WTC11 (cell line): Measurements from ENCODE around the gene PSMD14. TPM values are rescaled to one million over a fixed set of nuclear protein-coding genes. Genes with fewer than 3 reads are reported as not detected.

Source experiments
- ATAC-seq: fragments of 200-7000 bp; cut with Tn5 transposase; 2 replicates; pipeline ENCODE4 v1.10.0; 2021; ENCODE audit warnings: mild to moderate bottlenecking, moderate library complexity
- CTCF ChIA-PET: fragments of 300-600 bp; sonication (Branson Sonifier 250); formaldehyde crosslinking; loops from one replicate; lab custom pipeline; 2021; ENCODE audit warnings: antibody characterized with exemption; lab: Charles Lee
- POLR2A ChIA-PET: fragments of 350-600 bp; sonication (Branson Sonifier 250); formaldehyde crosslinking; loops from one replicate; lab custom pipeline; 2021; ENCODE audit warnings: antibody characterized with exemption; lab: Charles Lee
- DNase-seq: peaks from one replicate; pipeline ENCODE4 v3.0.0; 2021; ENCODE audit warnings: low spot score
- H3K27ac Mint-ChIP-seq: 2 replicates; pipeline ENCODE4 v1.8.0; 2021; ENCODE audit warnings: mixed read lengths
- H3K27me3 Mint-ChIP-seq: 2 replicates; pipeline ENCODE4 v1.8.0; 2021; ENCODE audit warnings: low read depth, mild to moderate bottlenecking, moderate library complexity, mixed read lengths
- H3K36me3 Mint-ChIP-seq: 2 replicates; pipeline ENCODE4 v1.8.0; 2021; ENCODE audit warnings: mixed read lengths
- H3K4me1 Mint-ChIP-seq: 2 replicates; pipeline ENCODE4 v1.8.0; 2022; ENCODE audit warnings: mixed read lengths
- H3K4me3 Mint-ChIP-seq: 2 replicates; pipeline ENCODE4 v1.8.0; 2021; ENCODE audit warnings: mild to moderate bottlenecking, moderate library complexity, mixed read lengths
- H3K9me3 Mint-ChIP-seq: 2 replicates; pipeline ENCODE4 v1.8.0; 2021; ENCODE audit warnings: mixed read lengths
- ARID4B ChIP-seq: sonication (generic); formaldehyde crosslinking; IDR thresholded peaks from 2 replicates; pipeline ENCODE4 v1.8.0; 2023; ENCODE audit warnings: missing genetic modification reagents, mild to moderate bottlenecking, borderline replicate concordance
- ATF1 ChIP-seq: sonication (generic); formaldehyde crosslinking; IDR thresholded peaks from 2 replicates; pipeline ENCODE4 v1.8.1; 2023; ENCODE audit warnings: mild to moderate bottlenecking, moderate library complexity, missing genetic modification reagents
- CREB1 ChIP-seq: sonication (generic); formaldehyde crosslinking; IDR thresholded peaks from 2 replicates; pipeline ENCODE4 v1.8.0; 2023; ENCODE audit warnings: mild to moderate bottlenecking, missing genetic modification reagents
- FOXK1 ChIP-seq: sonication (generic); formaldehyde crosslinking; IDR thresholded peaks from 2 replicates; pipeline ENCODE4 v1.8.0; 2022; ENCODE audit warnings: mild to moderate bottlenecking, moderate library complexity, missing genetic modification reagents
- FOXP4 ChIP-seq: sonication (generic); formaldehyde crosslinking; IDR thresholded peaks from 2 replicates; pipeline ENCODE4 v1.8.0; 2022; ENCODE audit warnings: mild to moderate bottlenecking, missing genetic modification reagents
- HMGA2 ChIP-seq: fragments of 250-450 bp; sonication (Bioruptor Pico); IDR thresholded peaks from 2 replicates; pipeline ENCODE4 v1.4.0; 2021; ENCODE audit warnings: mild to moderate bottlenecking, moderate library complexity
- MYBL2 ChIP-seq: sonication (generic); formaldehyde crosslinking; IDR thresholded peaks from 2 replicates; pipeline ENCODE4 v1.8.1; 2023; ENCODE audit warnings: mild to moderate bottlenecking, moderate library complexity, missing genetic modification reagents
- NR3C1 ChIP-seq: sonication (generic); formaldehyde crosslinking; conservative IDR thresholded peaks from 2 replicates; pipeline ENCODE4 v1.8.1; 2023; ENCODE audit warnings: low read depth, mild to moderate bottlenecking, missing genetic modification reagents
- ZNF263 ChIP-seq: sonication (generic); formaldehyde crosslinking; IDR thresholded peaks from 2 replicates; pipeline ENCODE4 v1.8.1; 2022; ENCODE audit warnings: low read depth, mild to moderate bottlenecking, moderate library complexity, missing genetic modification reagents
- ZNF317 ChIP-seq: sonication (generic); formaldehyde crosslinking; IDR thresholded peaks from 2 replicates; pipeline ENCODE4 v1.8.1; 2023; ENCODE audit warnings: low read depth, mild to moderate bottlenecking, moderate library complexity, missing genetic modification reagents, borderline replicate concordance
- ZNF396 ChIP-seq: fragments of 250-450 bp; sonication (Bioruptor Pico); IDR thresholded peaks from 2 replicates; pipeline ENCODE4 v1.8.0; 2021; ENCODE audit warnings: mild to moderate bottlenecking, moderate library complexity, borderline replicate concordance
- total RNA-seq: library from RNA; stranded (reverse); gene quantifications from 3 replicates; pipeline ENCODE4 v1.2.3, GENCODE V29; 2021
- TF ChIP-seq, protein P1 (sequence below): fragments of 250-450 bp; sonication (Bioruptor Pico); IDR thresholded peaks from 2 replicates; pipeline ENCODE4 v1.9.0; 2021; ENCODE audit warnings: mild to moderate bottlenecking

Gene PSMD14
- total RNA-seq, 1 experiment from 2014 or later: 80.5 TPM

GRCh38 chr2:161370981-161371380 lies 62.8 kb downstream of the PSMD14 start (continued):
- no peak for TF ChIP-seq ATF1 (CRISPR knock-in tag)
- no peak for TF ChIP-seq NR3C1 (CRISPR knock-in tag)
- no peak for TF ChIP-seq ZNF263
- TF ChIP-seq HMGA2 (CRISPR knock-in tag): no peak
- TF ChIP-seq ARID4B (CRISPR knock-in tag): no peak
- TF ChIP-seq FOXK1 (CRISPR knock-in tag): no peak
- TF ChIP-seq FOXP4 (CRISPR knock-in tag): no peak

DNA sequence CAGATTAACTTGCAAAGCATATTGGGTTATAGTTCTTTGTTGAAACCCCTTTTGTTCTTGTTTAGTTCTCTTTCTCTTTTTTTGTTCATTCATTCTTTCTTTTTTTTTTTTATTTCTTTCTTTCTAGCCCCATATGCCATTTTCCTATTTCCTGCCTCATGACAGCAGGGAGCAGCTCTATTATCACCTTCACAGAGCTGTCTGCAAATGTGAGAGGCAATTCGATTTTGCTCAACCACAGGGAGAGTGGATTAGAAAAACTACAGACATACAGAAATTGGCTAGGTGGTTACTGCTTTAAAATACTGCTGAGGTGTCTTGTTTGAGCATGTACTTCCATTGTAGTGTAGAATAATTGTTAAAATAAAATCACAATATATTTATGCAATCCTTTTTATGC lies 63.6 kb downstream of the PSMD14 start:
- peak overlapping the region; percentile 85 for H3K27ac Mint-ChIP-seq
- DNase-seq: no peak
- POLR2A ChIA-PET: no interaction called here
- ATAC-seq: peak; percentile 47
- peak overlapping the region; percentile 15 for H3K4me3 Mint-ChIP-seq
- peaks cover 5% of the 10 kb centered on the region for H3K36me3 Mint-ChIP-seq
- peaks cover 71% of the 10 kb centered on the region for H3K4me1 Mint-ChIP-seq
- TF ChIP-seq ZNF317 (CRISPR knock-in tag) (0 out of 2 replicates have a peak, but pooled peaks have one; percentile 48), NR3C1 (CRISPR knock-in tag) (no peak)
- TF ChIP-seq, all 79 proteins: peak for 1
- H3K9me3 Mint-ChIP-seq: no peaks in the 10 kb centered on the region
- H3K27me3 Mint-ChIP-seq: no peaks in the 10 kb centered on the region
- CTCF ChIA-PET: interaction anchor here (1.2 kb wide), 1 partner anchor 91 kb away, joined by 3 read pairs; no protein-coding TSS in a partner anchor

DNA sequence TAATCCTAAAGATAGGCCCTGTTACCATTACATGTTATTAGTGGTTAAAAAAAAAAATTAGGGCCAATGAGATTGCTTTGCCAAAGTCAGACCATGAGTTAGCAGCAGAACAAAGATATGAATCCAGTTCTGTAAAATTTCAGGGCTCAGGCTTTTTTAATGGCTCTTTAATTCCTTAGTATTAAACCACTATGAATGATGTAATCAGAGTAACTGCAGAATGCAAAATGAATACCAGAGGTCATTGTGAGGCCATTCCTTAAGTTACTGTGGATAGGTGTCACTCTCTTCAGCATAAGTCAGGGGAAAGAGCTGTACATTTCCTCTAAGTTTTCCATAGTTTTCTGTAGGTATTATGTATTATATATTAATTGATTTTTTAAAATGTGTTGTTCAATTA lies 65.7 kb downstream of the PSMD14 start:
- peaks cover 54% of the 10 kb centered on the region for H3K4me1 Mint-ChIP-seq
- H3K9me3 Mint-ChIP-seq: no peaks in the 10 kb centered on the region
- ATAC-seq: no peak
- no peak overlapping the region for H3K4me3 Mint-ChIP-seq
- peaks cover 5% of the 10 kb centered on the region for H3K36me3 Mint-ChIP-seq
- no peak overlapping the region for H3K27ac Mint-ChIP-seq
- POLR2A ChIA-PET: no interaction called here
- TF ChIP-seq, protein P1, sequence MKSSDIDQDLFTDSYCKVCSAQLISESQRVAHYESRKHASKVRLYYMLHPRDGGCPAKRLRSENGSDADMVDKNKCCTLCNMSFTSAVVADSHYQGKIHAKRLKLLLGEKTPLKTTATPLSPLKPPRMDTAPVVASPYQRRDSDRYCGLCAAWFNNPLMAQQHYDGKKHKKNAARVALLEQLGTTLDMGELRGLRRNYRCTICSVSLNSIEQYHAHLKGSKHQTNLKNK (CRISPR knock-in tag): no peak
- TF ChIP-seq ZNF396 (CRISPR knock-in tag): no peak
- no peak for DNase-seq
- H3K27me3 Mint-ChIP-seq: no peaks in the 10 kb centered on the region
- CTCF ChIA-PET: no interaction called here

GRCh38 chr2:161374446-161374845 lies 66.2 kb downstream of the PSMD14 start:
- ATAC-seq: no peak
- H3K9me3 Mint-ChIP-seq: no peaks in the 10 kb centered on the region
- peaks cover 50% of the 10 kb centered on the region for H3K4me1 Mint-ChIP-seq

More at GRCh38 chr2:161374446-161374845, 66.2 kb downstream of the PSMD14 start:
- H3K27me3 Mint-ChIP-seq: no peaks in the 10 kb centered on the region
- POLR2A ChIA-PET: no interaction called here
- no peak for DNase-seq
- no peak overlapping the region for H3K27ac Mint-ChIP-seq
- H3K4me3 Mint-ChIP-seq: no peak overlapping the region
- CTCF ChIA-PET: no interaction called here
- TF ChIP-seq ZNF396 (CRISPR knock-in tag) (no peak), CREB1 (CRISPR knock-in tag) (no peak), MYBL2 (CRISPR knock-in tag) (no peak)
- H3K36me3 Mint-ChIP-seq: peaks cover 5% of the 10 kb centered on the region
